ENCODE measurements around the gene SHANK1.
"Not testable (repeated sequence)": the region's sequence is repeated elsewhere in the genome, so short reads cannot be mapped to it uniquely, and the experiment has no call there.

Gene SHANK1

DNA sequence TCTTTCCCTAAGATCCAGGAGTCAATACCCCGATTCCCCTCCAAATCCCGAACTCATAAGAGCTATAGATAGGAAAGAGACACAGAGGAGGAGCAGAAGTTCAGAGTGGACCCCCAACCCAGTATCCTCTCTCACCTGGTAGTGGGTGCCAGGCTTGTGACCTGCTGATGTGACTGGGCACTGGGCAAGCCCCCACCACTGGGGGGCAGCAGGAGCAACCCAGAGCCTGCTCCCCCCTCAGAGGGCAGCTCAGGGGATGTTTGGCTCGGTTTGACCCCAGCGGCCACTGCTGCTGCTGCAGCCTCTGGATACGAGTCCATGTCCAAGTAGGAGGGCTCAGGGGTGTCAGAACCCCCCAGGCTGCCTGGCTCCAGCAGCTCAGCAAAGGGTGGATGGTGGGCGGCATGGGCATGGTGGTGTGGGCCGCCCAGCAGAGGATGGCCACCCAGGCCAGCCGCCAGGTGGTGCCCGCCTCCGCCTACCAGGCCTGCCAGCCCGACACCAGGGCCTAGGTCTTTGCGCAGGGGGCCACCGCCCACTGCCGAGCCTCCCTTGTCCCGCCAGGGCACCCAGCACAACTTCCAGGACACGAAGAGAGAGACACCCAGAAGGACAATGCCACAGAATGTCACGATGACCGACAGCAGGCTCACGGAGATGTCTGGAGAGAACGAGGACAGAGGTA, 87.3 kb downstream of the SHANK1 start:
- FAIRE-seq: no peak

DNA sequence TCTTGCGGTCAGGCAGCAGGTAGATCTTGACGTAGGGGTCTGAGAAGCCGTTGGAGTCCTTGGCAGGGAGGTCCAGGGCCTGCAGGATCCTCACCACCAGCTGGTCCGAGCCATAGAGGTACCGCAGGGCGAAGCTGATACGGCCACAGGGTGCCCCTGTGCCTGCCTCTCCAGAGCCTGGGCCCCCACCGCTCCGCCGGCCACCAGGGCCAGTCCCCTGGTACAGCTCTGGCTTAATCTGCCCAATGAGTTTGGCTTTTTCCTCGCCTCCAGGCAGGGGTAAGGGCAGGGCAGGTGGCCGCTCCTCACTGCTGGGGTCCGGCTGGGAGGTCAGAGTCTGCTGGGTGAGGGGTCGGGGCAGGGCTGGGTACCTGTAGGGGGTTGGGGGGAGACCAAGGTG, 89.8 kb downstream of the SHANK1 start:
- FAIRE-seq: no peak

DNA sequence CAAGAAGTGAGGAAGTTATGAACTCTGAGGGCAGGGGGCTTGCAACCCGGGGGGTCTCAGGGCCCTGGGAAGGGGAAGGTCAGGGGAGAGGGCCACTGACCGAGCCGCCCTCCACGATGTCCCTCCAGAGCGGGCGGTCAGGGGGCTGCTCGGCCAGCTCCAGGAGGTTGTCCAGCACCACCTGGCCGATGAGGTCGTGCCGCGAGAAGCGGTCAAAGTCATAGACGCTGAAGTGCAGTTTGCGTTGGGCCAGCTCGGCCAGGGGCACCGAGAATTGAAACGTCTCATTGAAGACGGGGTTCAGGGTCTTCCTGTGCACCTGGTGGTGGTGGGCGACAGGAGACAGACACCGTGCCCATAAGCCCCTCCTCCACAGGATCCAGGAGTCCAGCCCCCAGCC, 90.4 kb downstream of the SHANK1 start:
- no peak for FAIRE-seq

- FAIRE-seq: no peak
Observed at GRCh38 chr19:50628551-50628950, 91.1 kb downstream of the SHANK1 start.

- FAIRE-seq: no peak
Observed at GRCh38 chr19:50628146-50628545, 91.5 kb downstream of the SHANK1 start.

DNA sequence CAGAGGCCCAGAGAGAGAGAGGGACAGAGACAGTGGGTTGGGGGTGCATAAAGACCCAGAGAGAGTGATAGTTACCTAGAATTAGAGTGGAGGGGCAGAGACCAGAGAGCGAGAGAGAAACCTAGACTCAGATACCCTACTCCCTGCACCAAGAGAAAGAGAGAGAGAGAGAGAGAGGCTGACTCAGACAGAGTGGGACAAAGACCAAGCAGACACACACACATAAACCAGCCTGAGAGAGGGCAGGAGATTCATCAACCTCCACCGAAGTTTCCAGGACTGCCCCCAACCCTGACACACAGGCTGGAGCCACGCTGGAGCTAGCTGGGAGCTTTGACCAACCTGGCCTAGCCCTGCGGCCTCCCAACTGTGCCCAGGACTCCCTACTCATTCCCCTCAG, 92.8 kb downstream of the SHANK1 start:
- FAIRE-seq: no peak

GRCh38 chr19:50626011-50626410, 93.6 kb downstream of the SHANK1 start:
- FAIRE-seq: no peak

GRCh38 chr19:50624949-50625600, 94.5 kb downstream of the SHANK1 start:
- no peak for FAIRE-seq

DNA sequence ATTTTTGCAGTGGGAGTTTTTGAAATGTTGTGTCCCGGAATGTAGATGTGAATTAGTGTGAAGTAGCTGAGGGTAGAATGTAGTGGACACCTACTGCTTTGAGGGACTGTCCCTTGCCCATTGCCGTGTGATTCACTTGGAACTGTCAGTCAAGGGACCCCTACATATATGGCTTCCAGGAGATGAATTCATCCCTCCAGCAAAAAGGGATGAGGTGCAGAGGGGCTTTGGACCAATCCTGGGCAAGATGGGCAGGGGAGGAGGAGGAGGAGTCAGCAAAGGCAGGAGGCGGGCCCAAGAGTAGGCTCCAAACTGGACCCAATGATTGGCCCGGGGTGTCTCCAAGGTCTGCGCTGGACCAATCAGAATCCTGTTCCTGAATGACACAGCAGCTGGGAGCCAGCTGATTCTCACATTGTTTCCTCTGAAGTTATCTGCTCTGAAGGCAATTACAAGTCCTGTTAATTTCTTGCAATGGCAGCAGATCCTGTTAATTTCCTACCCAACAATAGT, 99.2 kb downstream of the SHANK1 start:
- FAIRE-seq: not testable (repeated sequence)

GRCh38 chr19:50619184-50619583, 100.4 kb downstream of the SHANK1 start:
- not testable (repeated sequence) for FAIRE-seq

DNA sequence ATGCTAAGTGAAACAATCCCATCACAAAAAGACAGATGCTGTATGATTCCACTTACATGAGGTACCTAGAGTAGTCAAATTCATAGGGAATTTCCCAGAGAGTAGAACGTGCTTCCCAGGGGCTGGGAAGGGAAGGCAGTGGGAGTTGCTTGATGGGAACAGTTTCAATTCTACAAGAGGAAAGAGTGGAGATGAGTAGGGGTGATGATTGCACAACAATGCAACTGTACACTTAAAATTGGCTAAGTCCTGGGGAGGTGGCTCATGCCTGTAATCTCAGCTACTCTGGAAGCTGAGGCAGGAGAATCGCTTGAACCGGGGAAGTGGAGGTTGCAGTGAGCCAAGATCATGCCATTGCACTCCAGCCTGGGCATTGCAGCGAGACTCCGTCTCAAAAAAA, 101.2 kb downstream of the SHANK1 start:
- FAIRE-seq: not testable (repeated sequence)

- FAIRE-seq: not testable (repeated sequence)
Observed at GRCh38 chr19:50612504-50613404, 106.8 kb downstream of the SHANK1 start.

Data from G401.6 (cell line).